ENCODE measurements around the gene NAP1L4.
A peak's percentile ranks its signal among the peaks of the same experiment; 100 is the strongest.

Gene NAP1L4

GRCh38 chr11:2901854-2902783 is 90.0 kb downstream of the NAP1L4 start:
- Mint-ChIP-seq H3K4me3 (peak overlapping the region; percentile 67), H3K36me3 (ENCODE audit: low read depth) (peaks cover 9% of the 10 kb centered on the region), H3K27ac (peak overlapping the region; percentile 64), H3K4me1 (peaks cover 37% of the 10 kb centered on the region), H3K9me3 (peaks cover 4% of the 10 kb centered on the region), H3K27me3 (no peaks in the 10 kb centered on the region)
- peak; percentile 95 for DNase-seq
- ATAC-seq, result peak; percentile 93

- Mint-ChIP-seq H3K4me1 (peaks cover 37% of the 10 kb centered on the region), H3K27ac (no peak overlapping the region), H3K4me3 (peak overlapping the region; percentile 29), H3K9me3 (peaks cover 4% of the 10 kb centered on the region), H3K27me3 (no peaks in the 10 kb centered on the region), H3K36me3 (ENCODE audit: low read depth) (peaks cover 9% of the 10 kb centered on the region)
- DNase-seq (no peak), ATAC-seq (no peak)
Observed at GRCh38 chr11:2901196-2901796, 90.8 kb downstream of the NAP1L4 start.

DNA sequence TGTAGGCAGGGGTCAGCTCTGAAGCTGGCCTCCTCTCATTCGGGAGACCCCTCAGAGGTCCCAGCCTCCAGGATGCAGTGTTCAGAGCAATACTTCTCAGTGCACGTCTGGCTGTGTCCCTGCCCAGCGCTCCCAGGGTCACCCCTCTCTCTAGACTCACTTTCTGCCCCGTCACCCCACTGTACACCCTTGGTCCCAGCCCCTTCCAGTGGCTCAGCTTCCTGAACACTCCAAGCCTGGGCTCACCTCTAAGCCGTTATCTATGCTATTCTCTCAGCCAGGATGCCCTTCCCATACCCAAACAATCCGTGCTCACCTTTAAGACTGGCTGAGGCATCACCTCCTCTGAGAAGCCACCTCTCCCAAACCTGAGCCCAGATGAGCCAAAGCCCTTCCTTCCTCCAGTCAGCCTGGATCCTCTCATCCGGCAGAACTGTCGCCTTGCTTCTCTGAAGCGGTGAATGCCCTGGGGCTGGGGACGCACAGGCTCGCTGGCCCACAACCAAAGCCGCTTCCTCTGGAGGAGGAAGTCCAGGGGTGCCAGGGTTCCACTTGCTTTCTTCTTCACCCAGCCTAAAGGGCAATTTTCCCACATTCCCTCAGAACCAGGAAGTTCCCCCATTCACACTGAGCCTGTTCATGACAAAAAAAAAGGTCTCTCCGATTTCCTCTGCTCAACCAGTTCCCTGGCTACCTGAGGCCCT is 92.9 kb downstream of the NAP1L4 start:
- Mint-ChIP-seq H3K27ac (peak overlapping the region; percentile 74), H3K4me3 (no peak overlapping the region), H3K36me3 (ENCODE audit: low read depth) (no peaks in the 10 kb centered on the region), H3K27me3 (no peaks in the 10 kb centered on the region), H3K9me3 (no peaks in the 10 kb centered on the region), H3K4me1 (peaks cover 37% of the 10 kb centered on the region)
- DNase-seq (no peak), ATAC-seq (no peak)

DNA sequence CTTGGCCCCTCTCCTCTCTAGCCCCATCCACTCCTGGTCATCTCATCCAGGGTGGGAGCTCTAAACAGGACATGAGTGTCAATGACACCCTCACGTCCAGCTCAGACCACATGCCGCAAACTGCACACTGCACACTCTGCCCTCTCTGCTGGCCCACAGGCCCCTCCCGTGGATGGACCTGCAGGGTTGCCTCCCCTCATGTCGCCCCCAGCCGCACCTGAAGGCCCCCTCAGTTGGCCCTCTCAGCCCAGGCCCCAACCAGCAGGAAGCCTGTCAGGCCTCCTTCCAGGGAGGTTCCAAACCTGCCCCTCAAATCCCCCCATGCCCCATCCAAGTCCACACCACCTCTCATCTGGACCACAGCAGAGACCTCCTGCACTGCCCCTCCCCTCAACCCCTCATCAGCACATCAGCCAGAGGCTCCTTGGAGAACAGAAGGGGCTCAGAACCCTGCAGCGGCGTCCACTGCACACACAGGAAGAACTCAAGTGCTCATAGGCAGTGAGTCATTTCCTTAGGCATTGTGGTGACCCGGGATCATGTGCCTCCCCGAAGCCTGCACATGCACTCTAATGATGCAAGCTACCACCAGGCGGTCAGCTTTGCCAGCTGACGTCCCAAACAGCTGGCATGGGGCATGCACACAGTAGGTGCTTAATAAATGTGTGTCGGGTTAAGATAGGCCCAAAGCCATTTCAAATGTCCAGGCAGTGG is 93.6 kb downstream of the NAP1L4 start:
- ATAC-seq (peak; percentile 68), DNase-seq (peak; percentile 62)
- H3K27me3 Mint-ChIP-seq, result no peaks in the 10 kb centered on the region
- peaks cover 34% of the 10 kb centered on the region for H3K4me1 Mint-ChIP-seq
- H3K9me3 Mint-ChIP-seq, result no peaks in the 10 kb centered on the region
- no peaks in the 10 kb centered on the region for H3K36me3 Mint-ChIP-seq (ENCODE audit: low read depth)
- no peak overlapping the region for H3K4me3 Mint-ChIP-seq
- H3K27ac Mint-ChIP-seq, result peak overlapping the region; percentile 61

DNA sequence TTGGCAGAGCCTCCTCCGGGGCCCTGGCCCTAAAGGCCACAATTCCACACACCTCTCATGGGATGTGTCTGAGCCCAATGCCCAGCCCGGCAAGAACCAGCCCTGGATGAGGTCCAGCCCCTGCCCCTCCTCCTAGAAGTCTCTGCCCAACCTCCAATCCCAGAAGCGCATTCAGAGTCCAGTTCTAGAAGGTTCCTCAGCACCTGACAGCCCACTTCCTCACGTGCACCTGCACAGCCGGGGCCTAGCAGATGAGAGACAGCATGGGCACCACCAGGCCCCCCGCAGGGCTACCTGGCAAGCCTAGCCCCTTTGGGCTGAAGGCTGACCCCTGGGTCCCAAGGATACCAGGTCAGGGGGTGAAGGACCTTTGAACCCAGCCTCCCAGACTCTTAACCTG is 95.1 kb downstream of the NAP1L4 start:
- Mint-ChIP-seq H3K4me1 (peaks cover 42% of the 10 kb centered on the region), H3K9me3 (no peaks in the 10 kb centered on the region), H3K27ac (no peak overlapping the region), H3K36me3 (ENCODE audit: low read depth) (no peaks in the 10 kb centered on the region), H3K27me3 (no peaks in the 10 kb centered on the region), H3K4me3 (no peak overlapping the region)
- ATAC-seq (no peak), DNase-seq (no peak)

DNA sequence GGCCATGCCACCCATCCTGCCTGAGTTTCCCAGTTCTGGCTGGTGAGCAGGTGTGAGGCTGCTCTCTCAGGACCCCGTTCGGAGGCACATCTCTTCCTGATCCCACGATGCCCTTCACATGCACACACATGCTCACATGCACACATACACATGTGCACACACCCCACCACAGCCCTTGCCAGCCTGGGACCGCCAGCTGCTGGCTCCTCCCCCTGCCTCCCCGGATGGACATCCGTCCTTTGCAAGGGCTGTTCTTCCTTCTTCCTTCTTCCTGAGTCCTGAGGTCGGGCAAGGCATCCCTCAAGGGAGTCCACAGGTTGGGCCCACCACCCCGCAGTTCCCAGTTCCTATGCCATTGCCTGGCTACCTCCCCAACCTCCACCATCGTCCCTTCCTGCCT is 96.1 kb downstream of the NAP1L4 start:
- peaks cover 46% of the 10 kb centered on the region for H3K4me1 Mint-ChIP-seq
- H3K4me3 Mint-ChIP-seq, result no peak overlapping the region
- no peak overlapping the region for H3K27ac Mint-ChIP-seq
- no peak for ATAC-seq
- no peaks in the 10 kb centered on the region for H3K9me3 Mint-ChIP-seq
- no peak for DNase-seq
- H3K36me3 Mint-ChIP-seq (ENCODE audit: low read depth), result no peaks in the 10 kb centered on the region
- H3K27me3 Mint-ChIP-seq, result no peaks in the 10 kb centered on the region
